ENCODE measurements around the gene CBFA2T3. TPM values are rescaled to one million over a fixed set of nuclear protein-coding genes. Genes with fewer than 3 reads are reported as not detected.

CBFA2T3 gene
- total RNA-seq, 1 experiment from 2014 or later = 13.7 TPM

DNA sequence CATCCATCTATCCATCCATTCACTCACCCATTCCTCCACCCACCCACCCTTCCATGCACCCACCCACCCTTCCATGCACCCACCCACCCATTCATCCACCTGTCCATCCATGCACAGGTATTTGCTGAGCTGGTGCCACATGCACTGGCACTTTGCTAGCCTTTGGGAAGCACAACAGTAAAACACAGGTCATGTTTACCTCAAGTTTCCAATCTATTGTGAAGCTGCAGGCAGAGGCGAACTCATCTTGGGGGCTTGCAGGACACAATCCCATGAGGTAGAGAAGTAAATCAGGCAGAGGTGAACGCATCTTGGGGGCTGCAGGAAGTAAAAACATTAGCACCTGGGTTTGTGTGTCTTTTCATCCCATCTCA is 35.6 kb upstream of the CBFA2T3 start:
- BruUV-seq (replicated peaks) = no TSS peak
- Histone ChIP-seq H3K27me3 (ENCODE audit: control insufficient read depth, insufficient read depth, low read length) (no peaks in the 10 kb centered on the region), H3K36me3 (ENCODE audit: control insufficient read depth, insufficient read depth, low read length) (no peaks in the 10 kb centered on the region), H3K4me1 (ENCODE audit: control insufficient read depth, insufficient read depth, low read length) (no peaks in the 10 kb centered on the region), H3K9me3 (ENCODE audit: control insufficient read depth, insufficient read depth, low read depth, low read length) (no peaks in the 10 kb centered on the region), H3K27ac (ENCODE audit: low read length) (no peak overlapping the region), H3K4me3 (ENCODE audit: low read depth in 2 of 2, low read length in 2 of 2) (no peak overlapping the region)
- POLR2A ChIA-PET = no interaction called here
- in situ Hi-C loops (cut with HindIII; ENCODE audit: low pct_unique_long_range_greater_than_20kb, low sequenced_read_pairs) (no loop called here), intact Hi-C loops (cut with micrococcal nuclease; ENCODE audit: unreplicated experiment) (no loop called here)
- CTCF ChIA-PET = no interaction called here
- no peak for DNase-seq (ENCODE audit: low read depth, low spot score)
- TF ChIP-seq POLR2AphosphoS5 (IDR thresholded peaks at IDR 0.05; ENCODE audit: low read depth, low read length) (no peak), TCF7L2 (IDR thresholded peaks at IDR 0.05; ENCODE audit: low read depth, low read length) (no peak), SIN3A (IDR thresholded peaks at IDR 0.05; ENCODE audit: borderline replicate concordance, insufficient read depth, low read depth, low read length) (no peak), REST (IDR thresholded peaks at IDR 0.05; ENCODE audit: insufficient read depth in 1 of 2, low read depth in 2 of 2, low read length in 1 of 2) (no peak)
- TF ChIP-seq, protein P1, sequence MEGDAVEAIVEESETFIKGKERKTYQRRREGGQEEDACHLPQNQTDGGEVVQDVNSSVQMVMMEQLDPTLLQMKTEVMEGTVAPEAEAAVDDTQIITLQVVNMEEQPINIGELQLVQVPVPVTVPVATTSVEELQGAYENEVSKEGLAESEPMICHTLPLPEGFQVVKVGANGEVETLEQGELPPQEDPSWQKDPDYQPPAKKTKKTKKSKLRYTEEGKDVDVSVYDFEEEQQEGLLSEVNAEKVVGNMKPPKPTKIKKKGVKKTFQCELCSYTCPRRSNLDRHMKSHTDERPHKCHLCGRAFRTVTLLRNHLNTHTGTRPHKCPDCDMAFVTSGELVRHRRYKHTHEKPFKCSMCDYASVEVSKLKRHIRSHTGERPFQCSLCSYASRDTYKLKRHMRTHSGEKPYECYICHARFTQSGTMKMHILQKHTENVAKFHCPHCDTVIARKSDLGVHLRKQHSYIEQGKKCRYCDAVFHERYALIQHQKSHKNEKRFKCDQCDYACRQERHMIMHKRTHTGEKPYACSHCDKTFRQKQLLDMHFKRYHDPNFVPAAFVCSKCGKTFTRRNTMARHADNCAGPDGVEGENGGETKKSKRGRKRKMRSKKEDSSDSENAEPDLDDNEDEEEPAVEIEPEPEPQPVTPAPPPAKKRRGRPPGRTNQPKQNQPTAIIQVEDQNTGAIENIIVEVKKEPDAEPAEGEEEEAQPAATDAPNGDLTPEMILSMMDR (IDR thresholded peaks at IDR 0.05) = no peak
- ATAC-seq = no peak

DNA sequence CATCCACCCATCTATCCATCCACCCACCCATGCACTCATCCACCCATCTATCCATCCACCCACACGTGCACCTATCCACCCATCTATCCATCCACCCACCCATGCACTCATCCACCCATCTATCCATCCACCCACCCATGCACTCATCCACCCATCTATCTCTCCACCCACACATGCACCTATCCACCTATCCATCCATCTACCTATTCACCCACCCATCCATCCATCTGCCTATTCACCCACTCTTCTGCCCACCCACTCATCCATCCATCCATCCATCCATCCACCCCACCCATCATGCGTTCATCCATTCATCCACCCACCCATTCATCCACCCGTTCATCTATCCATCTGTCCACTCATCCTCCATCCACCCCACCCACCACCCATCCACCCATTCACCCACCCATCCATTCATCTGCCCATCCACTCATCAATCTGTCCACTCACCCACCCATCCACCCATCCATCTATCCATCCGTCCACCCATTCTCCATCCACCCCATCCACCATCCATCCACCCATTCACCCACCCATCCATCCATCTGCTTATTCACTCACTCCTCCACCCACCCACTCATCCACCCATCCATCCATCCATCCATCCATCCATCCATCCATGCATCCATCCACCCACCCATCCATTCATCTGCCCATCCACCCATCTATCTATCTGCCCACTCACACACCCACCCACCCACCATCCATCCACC is 35.1 kb upstream of the CBFA2T3 start:
- intact Hi-C loops (cut with micrococcal nuclease; ENCODE audit: unreplicated experiment) = no loop called here
- no peak overlapping the region for H3K27ac ChIP-seq (ENCODE audit: low read length)
- ChIA-PET POLR2A (no interaction called here), CTCF (no interaction called here)
- H3K27me3 ChIP-seq (ENCODE audit: control insufficient read depth, insufficient read depth, low read length) = no peaks in the 10 kb centered on the region
- TF ChIP-seq POLR2AphosphoS5 (IDR thresholded peaks at IDR 0.05; ENCODE audit: low read depth, low read length) = no peak
- no peak for TF ChIP-seq SIN3A (IDR thresholded peaks at IDR 0.05; ENCODE audit: borderline replicate concordance, insufficient read depth, low read depth, low read length)
- TF ChIP-seq TCF7L2 (IDR thresholded peaks at IDR 0.05; ENCODE audit: low read depth, low read length) = no peak
- no peak for TF ChIP-seq REST (IDR thresholded peaks at IDR 0.05; ENCODE audit: insufficient read depth in 1 of 2, low read depth in 2 of 2, low read length in 1 of 2)
- TF ChIP-seq, protein P1 (IDR thresholded peaks at IDR 0.05) = no peak
- DNase-seq (ENCODE audit: low read depth, low spot score) = no peak
- H3K4me3 ChIP-seq (ENCODE audit: low read depth in 2 of 2, low read length in 2 of 2) = no peak overlapping the region
- no peaks in the 10 kb centered on the region for H3K36me3 ChIP-seq (ENCODE audit: control insufficient read depth, insufficient read depth, low read length)
- H3K9me3 ChIP-seq (ENCODE audit: control insufficient read depth, insufficient read depth, low read depth, low read length) = no peaks in the 10 kb centered on the region
- no peaks in the 10 kb centered on the region for H3K4me1 ChIP-seq (ENCODE audit: control insufficient read depth, insufficient read depth, low read length)
- BruUV-seq (replicated peaks) = no TSS peak
- ATAC-seq = no peak
- in situ Hi-C loops (cut with HindIII; ENCODE audit: low pct_unique_long_range_greater_than_20kb, low sequenced_read_pairs) = no loop called here
